Amniotic stem cell (primary cell): ENCODE measurements around the gene PIK3R5.
"Not testable (repeated sequence)": the region's sequence is repeated elsewhere in the genome, so short reads cannot be mapped to it uniquely, and the experiment has no call there.

Source experiments
- DNase-seq: peaks from one replicate; lab custom pipeline; 2025; lab: John Stamatoyannopoulos, UW

PIK3R5 gene

DNA sequence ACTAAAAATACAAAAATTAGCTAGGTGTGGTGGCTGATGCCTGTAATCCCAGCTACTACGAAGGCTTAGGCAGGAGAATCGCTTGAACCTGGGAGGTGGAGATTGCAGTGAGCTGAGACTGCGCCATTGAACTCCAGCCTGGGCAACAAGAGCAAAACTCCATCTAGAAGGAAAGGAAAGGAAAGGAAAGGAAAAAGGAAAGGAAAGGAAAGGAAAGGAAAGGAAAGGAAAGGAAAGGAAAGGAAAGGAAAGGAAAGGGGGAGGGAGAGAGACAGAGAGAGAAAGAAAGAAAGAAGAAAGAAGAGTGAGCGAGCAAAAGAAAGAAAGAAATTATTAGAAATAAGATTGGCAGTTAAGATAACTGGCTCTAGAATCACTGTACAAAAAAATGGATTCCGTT, 18.7 kb upstream of the PIK3R5 start:
- not testable (repeated sequence) for DNase-seq

DNA sequence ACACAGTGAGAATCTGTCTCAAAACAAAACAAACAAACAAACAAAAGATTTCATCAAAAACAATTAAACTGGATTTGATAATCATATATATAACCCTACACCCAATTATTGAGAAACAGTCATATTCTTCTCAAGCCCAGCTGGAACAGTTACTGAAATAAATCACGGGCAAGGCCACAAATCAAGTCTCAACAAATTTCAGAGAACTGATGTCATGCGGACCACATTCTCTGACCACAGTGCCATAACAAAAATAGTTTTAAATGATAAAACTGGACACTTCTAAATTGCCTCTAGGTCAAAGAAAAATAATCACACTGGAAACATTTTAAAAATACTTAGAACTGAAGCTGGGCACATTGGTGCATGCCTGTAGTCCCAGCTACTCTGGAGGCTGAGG, 15.9 kb upstream of the PIK3R5 start:
- DNase-seq, result no peak

DNA sequence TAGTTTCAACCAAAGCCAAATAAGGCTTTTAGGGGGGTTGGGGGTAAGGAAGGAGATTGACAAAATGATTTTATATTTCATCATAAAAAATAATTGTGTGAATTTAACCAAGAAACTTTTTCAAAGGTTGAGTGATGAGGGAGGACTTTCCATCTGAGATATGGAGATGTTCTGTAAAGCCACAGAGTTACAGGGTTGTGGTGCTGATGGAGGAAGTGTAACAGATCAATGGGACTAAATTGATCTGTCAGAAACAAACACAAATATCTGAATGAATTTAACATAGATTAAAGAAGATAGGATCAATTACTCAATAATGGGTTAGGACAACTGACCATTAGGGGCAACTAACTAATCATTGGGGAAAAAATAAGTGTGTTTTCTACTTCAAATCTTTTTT, 14.2 kb upstream of the PIK3R5 start:
- DNase-seq, result no peak

GRCh38 chr17:8976638-8977037, 11.1 kb upstream of the PIK3R5 start:
- no peak for DNase-seq

- no peak for DNase-seq
These were observed 9.7 kb upstream of the PIK3R5 start for GRCh38 chr17:8975091-8975725.

DNA sequence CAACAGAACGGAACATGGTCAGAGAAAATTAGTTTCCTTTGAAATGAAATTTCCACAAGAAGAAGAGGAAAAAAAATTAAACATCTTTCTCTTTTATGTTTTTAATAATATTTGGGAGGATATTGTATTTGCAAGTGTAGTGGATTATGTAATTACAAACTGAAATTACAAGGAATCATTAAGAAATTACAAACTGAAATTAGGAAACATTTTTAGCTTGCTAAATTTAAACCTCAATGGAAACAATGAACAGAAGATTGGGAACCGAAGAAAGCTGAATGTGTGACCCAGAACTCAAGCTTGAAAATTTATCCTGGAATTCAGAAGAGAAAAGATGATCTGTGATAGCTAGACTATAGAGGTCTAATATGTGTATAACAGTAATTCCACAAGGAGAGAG, 4.4 kb upstream of the PIK3R5 start:
- no peak for DNase-seq

- no peak for DNase-seq
These were observed 3.0 kb upstream of the PIK3R5 start for GRCh38 chr17:8968503-8968902.

DNA sequence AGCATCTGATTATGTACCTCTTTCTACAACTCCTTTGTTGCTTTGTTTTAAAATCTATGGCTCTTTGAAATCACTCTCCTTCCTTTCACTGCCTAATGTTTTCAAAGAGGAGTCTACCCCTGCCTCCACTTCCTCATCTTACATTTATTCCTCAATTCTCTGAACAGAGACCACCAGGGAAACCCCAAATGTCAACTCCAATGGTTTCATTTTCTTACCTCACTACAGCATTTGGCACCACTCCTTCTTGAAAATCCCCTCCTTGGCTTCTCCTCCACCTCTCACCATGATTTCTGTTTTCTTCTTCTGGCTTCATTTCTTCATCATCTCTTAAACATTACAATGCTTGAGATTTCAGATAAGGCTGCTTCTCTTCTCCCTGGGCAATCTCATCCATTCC, 2.4 kb upstream of the PIK3R5 start:
- no peak for DNase-seq

DNA sequence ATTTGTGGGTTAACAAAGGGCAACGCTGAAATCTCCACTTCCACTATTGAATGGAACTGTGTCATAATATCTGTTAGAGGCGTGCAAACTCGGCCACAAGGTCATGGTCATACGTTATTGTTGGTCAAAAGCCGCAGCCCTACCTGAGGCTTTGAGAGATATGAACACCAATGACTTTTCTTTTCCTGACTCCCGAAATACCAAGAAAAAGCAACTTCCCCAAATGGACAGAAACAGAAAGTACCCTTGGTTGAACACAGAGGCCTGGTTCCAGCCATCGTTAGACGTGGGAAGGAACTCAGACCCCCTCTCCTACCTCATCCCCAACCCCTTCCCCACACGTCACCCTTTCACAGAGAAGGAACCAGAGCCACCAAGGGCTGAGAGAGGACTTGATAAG, 1.4 kb upstream of the PIK3R5 start:
- no peak for DNase-seq

DNA sequence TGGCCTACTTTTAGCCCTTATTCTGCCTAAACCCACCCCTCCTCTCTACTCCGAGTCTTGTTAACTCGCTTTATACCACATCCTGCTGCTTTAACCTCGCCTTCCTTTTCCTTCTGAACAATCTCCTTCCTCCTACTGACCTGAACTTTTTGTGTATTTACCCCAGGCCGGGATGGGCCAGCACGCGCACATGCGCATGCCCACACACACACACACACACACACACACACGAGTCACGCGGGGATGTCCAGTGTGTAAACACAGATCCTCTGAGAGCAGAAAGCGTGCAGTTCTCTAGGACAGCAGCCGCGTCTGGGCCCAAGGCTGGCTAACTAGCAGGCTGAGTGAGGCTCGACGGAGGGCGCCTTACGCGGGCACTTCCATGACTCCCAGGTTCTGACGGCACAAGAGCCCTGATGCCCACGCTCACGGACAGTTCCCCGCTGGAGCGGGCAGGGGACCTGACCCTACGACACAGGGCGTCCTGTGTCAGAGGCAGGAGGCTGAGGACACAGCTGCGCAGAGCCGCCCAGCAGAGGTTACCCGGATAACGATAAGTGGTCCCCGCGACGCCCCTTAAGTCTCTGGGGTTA, 610 bp downstream of the PIK3R5 start:
- DNase-seq, result no peak

DNA sequence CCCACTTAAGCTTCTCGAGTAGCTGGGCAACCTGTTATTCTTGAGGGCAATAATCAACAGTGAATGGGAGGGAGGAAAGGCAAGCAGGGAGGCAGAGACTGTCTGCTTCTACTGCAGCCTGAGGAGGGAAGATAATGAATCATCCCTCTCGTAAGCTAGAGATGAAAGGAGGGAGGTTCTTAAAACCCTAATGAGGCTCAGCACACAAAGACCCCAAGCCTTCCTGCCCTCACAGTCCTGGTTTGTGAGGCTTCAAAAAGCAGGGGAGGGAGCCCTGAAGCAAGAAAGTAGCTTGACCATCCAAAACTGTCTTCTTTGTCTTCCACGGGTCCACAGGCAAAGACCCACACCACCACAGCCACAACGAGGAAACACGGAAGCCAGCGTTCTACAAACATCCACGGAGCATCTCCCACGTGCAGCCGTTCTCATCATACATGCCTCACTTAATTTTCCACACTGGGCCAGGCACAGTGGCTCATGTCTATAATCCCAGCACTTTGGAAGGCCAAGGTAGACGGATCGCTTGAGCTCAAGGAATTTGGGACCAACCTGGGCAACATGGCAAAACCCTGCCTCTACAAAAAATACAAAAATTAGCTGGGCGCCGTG, 1.8 kb downstream of the PIK3R5 start:
- no peak for DNase-seq

DNA sequence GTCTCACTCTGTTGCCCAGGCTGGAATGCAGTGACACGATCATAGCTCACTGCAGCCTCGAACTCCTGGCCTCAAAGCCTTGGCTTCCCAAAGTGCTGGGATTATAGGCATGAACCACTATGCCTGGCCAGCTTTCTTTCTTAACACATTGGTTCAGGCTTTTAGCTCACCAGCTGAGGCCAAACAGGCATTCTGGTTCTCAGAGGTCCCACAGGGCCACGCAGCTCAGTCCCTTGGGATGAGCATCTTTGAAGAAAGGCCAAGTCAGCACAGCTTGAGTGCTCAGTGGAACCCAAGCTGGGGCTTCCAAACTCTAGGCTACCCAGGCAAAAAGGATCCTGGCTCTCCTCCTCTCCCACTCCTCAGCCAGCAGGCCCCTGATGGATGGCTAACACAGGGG, 2.5 kb downstream of the PIK3R5 start:
- DNase-seq, result no peak

DNA sequence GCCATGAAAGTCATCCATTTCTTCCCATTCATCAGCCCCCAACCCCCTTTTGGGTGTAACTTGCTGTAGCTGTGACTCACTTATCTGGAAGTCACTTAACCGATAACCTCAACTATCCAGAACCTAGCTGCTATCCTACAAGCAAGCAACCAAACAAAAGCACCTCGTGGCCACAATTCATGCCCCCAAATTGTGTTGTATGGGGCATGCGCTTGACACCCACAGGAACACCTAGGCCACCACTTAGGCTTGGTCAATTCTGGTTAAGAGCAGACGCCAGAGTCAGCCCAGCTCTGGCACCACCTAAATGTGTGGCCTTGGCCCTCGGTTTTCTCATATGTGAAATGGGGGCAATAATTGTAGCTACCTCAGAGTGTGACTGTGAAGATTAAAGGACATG, 3.7 kb downstream of the PIK3R5 start:
- no peak for DNase-seq

- DNase-seq, result no peak
These were observed 5.0 kb downstream of the PIK3R5 start for GRCh38 chr17:8960325-8961140.

DNA sequence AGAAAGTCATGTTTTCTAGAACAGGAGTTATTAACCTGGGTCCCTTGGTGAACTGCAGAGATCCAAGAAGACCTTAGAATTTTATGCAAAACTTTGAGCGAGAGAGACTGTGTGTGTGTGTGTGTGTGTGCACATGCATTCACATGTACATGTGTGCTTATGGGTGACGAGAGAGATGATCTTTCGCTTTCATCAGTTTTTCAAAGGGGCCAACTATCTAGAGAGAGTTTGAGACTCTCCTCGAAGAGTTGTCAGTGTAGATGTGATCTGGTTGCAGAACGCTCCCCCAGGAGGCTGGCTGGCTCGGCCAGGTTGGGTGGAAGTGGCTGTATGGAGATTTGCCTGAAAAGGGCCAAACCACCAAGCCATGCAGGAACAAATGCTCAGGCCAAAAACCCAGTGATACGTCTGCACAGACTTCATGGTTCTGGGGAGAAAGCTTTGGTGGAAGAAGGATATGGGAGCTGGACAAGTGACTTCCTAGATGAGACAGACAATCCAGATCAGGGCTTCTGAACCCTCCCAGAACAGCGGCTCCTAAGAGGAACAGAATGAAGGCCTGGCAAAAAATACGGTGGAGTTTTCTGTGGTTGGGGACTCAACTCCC, 6.1 kb downstream of the PIK3R5 start:
- DNase-seq, result no peak

- no peak for DNase-seq
These were observed 7.8 kb downstream of the PIK3R5 start for GRCh38 chr17:8957721-8958120.

- no peak for DNase-seq
These were observed 9.0 kb downstream of the PIK3R5 start for GRCh38 chr17:8956465-8956902.

- no peak for DNase-seq
These were observed 10.2 kb downstream of the PIK3R5 start for GRCh38 chr17:8955021-8955959.

- no peak for DNase-seq
These were observed 11.2 kb downstream of the PIK3R5 start for GRCh38 chr17:8954339-8954738.

DNA sequence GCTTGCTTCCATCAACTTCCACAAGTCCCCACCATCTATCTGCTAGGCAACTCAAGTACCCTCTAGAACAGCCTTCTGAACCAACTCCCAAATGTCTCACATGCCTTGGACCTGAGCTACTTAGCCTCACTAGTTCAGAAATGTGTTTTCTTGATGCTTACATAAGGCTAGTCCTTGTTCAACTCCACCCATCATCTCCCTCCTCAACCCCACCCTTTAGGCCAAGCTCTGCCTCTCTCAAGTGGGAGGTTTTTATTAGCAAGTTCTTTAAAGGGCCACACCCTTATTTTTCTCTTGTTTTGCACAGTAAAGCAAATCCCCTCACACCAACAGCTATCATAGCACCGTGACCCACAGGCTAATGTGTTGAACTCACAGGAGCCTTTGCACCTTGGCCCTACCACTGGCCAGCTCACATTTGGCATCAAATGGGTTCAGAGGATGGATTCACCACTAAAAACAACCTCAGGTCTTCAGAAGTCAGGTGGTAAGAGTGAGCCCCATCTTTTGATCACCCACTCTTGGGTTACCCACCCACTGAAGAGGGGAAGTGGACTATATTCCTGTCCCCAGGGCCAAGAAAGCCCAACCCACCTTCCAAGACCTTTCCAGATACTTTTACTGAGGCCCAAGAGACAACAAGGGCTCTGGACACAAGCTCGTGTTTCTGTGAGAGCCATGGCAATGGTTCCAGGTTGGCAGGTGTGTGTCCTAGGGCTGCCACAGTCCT, 12.2 kb downstream of the PIK3R5 start:
- no peak for DNase-seq

- DNase-seq, result no peak
These were observed 13.3 kb downstream of the PIK3R5 start for GRCh38 chr17:8952191-8952590.
